GM18502 (cell line): ENCODE data around the gene R3HDM4.
"Not testable (repeated sequence)": the region's sequence is repeated elsewhere in the genome, so short reads cannot be mapped to it uniquely, and the experiment has no call there.

Experiments used
- ATAC-seq: cut with Tn5 transposase; IDR thresholded peaks from one replicate; pipeline ENCODE4 v1.9.1; 2021; ENCODE audit warnings: mild to moderate bottlenecking; ENCODE audit not compliant: unreplicated experiment, poor library complexity

R3HDM4 gene

DNA sequence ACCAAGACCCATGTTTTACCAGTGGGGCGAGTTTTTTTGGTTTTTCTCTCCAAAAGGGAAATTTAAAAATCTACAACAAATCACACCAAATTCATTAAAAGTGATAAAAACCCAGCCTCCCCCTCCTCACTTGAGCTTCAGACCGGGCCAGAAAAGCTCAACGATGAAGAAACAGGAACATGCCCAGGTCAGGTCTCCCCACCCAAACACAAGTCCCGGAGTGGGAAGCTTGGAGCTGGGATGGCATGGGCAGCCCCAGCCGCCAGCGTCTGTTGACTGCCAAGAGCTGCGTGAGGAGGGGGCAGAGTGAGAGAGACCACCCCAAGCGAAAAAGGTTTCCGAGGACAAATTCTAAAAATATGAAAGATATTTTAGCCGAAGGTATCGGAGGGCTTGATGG lies 16.0 kb downstream of the R3HDM4 start:
- ATAC-seq = no peak

DNA sequence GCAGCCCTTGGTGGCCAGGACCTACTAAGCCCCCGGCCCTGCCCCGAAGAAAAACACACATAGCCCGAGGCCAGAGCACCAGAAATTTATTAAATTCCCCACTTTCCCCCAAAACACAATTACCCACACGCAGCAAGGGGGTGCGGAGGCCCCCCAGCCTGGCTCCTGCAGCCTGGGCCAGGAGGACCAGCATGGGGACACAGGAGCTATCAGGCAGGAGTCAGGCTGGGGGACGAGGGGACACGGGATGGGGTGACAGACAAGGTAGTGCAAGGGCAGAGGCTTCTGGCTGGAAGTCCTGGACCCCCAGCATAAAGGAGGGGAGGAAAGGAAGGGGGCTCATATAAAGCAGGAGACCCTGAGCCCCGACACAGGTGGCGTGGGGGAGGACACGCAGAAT lies 16.6 kb downstream of the R3HDM4 start:
- ATAC-seq = no peak

DNA sequence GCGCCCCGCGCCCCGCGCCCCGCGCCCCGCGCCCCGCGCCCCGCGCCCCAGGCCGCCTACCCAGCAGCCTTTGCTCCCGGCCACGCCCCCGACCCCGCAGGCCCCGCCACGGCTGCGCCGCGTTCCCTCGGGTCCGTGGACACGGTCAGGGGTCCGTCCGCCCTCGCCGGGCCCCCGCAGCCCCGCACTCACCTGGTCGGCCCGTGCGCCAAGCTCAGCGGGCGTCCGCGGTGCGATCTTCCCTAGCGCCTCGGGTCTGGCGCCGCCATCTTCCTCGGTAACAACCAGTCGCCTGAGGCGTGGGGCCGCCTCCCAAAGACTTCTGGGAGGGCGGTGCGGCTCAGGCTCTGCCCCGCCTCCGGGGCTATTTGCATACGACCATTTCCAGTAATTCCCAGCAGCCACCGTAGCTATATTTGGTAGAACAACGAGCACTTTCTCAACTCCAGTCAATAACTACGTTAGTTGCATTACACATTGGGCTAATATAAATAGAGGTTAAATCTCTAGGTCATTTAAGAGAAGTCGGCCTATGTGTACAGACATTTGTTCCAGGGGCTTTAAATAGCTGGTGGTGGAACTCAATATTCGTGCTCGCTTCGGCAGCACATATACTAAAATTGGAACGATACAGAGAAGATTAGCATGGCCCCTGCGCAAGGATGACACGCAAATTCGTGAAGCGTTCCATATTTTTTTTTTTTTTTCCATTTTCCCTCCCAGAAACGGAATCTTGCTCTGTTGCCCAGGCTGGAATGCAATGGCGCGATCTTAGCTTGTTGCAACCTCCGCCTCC lies 19.9 kb downstream of the R3HDM4 start, which contains the start of the genes MED16 and RNU6-9:
MED16 (minus strand) TSS at position 294 of the 796 bp plus-strand sequence. CDS start 2,056 bp downstream, outside the sequence.
RNU6-9 (plus strand) TSS at position 591 of the 796 bp plus-strand sequence.
- peak; percentile 82 for ATAC-seq

DNA sequence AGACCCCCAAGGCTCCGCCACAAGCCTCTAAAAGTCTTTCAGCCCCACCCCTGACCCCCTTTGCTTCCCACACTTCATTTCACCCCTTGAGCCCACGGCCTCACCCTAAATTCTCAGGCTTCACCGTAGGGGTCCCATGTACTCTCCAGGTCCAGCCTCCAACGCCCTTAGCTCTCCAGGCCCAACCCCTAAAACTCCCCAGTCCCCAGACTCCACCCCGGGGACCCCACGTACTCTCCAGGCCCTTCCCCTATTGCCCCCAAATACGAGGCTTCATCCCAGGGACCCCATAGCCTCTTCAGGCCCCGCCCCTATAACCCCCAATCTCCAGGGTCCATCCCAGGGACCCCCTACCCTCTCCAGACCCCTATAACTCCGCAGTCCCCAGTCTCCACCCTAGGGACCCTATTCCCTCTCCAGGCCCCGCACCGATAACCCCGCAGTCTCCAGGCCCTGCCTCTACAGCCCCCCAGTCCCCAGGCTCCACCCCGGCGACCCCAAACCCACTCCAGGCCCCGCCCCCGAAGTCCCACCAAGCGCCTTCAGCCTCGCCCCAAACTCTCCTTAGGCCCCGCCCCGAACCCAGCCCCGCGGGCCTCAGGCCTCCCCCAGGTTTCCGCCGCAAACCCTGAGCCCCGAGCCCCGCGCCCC lies 20.7 kb downstream of the R3HDM4 start:
- peak; percentile 11 for ATAC-seq

DNA sequence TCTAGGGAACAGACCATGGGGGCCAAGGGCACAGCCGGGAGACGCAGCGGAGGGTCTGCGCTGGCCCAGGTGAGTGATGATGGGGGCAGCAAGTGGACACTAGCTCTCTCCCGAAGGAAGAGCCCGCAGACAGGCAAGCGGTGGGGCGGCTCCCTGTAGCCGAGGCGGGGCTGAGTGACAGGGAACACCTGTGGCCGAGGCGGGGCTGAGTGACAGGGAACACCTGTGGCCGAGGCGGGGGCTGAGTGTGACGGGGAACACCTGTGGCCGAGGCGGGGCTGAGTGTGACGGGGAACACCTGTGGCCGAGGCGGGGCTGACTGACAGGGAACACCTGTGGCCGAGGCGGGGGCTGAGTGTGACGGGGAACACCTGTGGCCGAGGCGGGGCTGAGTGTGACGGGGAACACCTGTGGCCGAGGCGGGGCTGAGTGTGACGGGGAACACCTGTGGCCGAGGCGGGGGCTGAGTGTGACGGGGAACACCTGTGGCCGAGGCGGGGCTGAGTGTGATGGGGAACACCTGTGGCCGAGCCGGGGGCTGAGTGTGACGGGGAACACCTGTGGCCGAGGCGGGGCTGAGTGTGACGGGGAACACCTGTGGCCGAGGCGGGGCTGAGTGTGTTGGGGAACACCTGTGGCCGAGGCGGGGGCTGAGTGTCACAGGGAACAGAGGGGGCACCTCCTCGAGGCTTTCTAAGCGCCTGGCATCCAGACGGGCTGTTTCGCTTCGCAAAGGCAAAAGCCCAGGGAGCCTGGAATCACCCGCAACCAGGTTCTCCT lies 21.4 kb downstream of the R3HDM4 start:
- ATAC-seq = not testable (repeated sequence)

DNA sequence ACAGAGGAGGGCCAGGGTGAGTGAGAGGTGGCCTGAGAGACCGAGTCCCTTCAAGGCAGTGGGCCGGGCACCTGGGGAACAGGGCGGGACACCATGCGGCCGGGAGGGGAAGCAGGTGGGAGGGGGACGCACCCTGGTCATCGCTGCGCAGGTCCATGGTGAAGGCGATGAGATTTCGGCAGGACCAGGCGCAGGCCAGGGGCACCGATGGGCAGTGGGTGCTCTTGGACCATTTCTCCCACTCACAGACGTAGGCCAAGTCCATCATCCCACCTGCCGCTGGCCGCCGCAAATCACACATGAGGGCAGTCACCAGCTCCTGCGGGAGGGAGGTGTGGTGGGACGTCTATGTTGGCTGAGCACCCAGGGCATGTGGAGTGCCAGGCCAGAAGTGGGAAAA lies 22.2 kb downstream of the R3HDM4 start:
- ATAC-seq = no peak

DNA sequence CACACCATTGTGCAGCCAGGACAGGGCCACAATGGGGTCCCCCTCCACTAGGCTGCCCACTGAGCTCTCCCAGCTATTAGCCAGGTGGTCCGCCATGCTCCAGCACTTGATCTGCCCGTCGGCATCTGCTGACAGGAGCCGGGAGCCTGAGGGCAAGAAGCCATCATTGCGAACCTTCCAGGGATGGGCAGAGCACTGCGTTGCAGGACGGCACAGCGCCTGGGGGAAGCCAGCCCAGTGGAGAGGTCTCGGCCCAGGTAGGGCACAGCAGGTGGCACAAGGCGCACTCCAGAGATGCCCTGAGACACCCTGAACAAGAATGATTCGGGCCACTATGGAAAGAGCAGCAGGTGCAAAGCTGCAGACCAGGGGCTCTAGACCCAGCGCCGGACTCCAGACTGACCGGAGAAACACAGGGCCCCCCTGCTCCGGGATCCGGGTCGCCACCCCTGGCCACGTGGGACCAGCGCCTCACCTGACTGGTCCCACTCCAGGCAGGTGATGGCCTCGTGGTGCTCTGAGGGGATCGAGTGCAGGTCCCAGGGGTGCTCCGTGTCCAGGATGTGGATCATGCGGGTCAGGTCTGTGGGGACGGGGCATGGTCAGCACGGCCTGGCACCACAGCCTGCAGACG lies 23.2 kb downstream of the R3HDM4 start:
- ATAC-seq = no peak

DNA sequence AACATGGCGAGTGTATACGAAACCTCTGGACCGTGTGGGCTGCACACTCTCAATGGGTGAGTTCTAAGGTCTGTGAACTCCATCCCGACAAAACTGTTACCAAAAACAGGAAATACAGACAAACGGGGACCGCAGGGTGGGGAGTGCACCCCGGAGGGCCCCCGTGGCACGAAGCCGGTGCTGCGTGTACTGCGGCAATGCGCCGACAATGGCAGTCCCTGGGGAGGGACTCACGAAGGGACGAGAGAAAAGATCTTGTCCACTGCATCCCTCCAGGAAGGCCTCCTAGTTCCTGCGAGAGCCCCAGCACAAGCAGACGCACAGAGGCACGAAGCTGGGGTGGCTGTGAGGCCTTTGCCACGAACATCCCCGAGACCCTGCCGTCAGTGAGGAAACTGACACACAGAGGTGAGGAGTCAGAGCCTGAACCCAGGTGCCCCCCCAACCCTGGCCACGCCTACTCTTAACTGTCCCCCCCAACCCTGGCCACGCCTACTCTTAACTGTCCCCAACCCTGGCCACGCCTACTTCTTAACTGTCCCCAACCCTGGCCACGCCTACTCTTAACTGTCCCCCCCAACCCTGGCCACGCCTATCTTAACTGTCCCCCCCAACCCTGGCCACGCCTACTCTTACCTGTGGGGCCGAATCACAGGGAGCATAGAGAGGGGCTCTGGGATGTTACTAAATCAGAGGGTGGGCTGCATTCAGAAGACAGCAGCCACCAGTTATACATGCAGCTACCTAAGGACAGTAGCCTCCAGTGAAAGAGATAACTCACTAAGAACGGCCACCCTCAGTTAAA lies 24.2 kb downstream of the R3HDM4 start:
- no peak for ATAC-seq

DNA sequence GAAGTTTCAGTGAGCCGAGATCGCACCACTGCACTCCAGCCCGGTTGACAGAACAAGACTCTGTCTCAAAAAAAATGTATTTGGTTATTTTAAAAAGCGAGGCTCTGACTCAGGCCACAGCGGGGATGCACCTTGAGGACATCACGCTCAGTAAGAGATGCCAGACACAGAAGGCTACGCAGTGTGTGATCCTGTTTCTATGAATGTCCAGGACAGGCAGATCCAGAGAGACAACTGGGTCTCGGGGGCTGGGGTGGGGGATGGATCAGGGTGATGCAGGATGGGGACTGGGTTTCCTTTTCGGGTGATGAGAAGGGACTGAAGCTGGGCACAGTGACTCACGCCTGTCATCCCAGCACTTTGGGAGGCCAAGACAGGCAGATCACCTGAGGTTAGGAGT lies 25.4 kb downstream of the R3HDM4 start:
- no peak for ATAC-seq

DNA sequence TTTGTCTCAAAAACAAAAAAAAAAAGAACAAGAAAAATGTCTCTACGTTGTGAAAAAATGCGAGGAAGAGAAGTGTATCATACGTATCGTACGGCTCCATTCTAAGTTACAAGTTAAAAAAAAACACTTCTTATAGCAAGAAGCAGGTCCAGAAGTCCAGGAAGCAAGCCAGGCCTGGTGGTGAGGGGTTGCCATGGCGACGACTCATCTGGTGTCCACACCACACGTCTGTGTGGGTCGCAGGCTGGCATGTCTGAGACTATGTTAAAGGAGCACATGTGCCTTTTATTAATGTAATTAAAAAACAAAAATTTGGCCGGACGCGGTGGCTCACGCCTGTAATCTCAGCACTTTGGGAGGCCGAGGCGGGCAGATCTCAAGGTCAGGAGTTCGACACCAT lies 25.9 kb downstream of the R3HDM4 start:
- no peak for ATAC-seq

DNA sequence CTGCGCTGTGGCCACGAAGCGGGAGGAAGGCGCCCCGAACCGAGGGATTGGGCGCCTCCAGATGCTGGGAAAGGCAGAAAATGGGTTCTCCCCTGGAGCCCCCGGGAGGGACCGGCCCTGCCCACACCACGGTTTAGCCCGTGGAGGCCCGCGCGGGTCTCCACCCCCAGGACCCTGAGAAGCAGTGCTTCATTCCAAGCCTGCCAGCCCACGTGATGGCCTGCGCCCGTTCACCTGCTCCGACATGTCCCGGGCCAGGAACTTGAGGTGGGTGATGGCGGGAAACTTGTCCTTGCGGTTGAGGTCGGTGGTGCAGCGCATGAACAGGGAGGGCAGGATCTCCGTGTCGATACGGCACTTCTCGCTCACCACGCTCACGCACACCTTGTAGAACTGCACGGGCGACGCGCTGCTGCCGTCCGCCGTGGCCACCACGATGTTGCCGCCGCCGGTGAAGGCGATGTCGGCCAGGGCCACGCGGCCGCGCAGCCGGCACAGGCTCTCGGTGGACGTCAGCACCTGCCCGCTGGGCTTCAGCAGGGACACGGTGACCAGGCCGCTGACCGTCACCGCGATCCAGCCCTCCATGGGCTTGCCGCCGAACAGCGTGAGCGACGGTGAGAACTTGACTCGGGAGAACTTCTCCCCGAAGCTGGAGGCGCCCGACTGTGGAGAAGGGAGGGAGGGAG lies 27.3 kb downstream of the R3HDM4 start:
- ATAC-seq = no peak

DNA sequence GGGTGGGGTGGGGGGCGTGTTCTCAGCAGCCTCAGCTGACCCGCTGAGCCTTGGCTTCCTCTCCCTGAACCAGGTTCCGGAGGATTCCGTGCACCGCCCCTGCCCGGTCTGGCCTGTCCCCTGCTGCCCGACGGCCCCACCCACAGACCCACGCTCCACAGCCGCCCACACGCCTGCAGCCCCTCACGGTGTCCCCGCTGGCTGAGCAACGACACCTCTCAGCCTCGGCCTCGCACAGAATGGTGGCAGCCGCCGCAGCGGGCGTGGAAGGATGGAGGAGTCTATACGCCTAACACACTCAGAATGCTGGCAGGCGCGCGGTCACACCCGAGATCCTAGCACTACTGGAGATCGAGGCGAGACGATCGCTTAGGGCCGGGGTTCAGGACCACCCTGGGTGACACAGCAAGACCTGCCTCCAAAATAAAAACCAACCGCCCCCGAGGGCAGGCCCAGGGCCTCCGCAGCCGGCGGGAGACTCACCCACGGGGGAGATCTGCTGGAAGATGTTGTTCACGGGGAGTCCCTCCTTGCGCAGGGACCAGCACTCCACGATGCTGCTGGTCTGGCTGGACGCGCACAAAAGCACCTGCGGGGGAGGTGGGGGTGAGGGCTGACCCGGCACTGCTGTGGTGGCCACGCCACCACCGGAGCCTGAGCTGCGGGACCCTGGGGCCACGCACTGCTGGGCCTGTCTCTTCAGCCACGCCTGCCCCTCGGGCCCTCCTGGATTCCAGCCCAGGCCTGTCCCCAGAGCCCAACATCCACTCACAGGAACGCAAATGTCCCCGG lies 28.4 kb downstream of the R3HDM4 start:
- ATAC-seq = no peak

DNA sequence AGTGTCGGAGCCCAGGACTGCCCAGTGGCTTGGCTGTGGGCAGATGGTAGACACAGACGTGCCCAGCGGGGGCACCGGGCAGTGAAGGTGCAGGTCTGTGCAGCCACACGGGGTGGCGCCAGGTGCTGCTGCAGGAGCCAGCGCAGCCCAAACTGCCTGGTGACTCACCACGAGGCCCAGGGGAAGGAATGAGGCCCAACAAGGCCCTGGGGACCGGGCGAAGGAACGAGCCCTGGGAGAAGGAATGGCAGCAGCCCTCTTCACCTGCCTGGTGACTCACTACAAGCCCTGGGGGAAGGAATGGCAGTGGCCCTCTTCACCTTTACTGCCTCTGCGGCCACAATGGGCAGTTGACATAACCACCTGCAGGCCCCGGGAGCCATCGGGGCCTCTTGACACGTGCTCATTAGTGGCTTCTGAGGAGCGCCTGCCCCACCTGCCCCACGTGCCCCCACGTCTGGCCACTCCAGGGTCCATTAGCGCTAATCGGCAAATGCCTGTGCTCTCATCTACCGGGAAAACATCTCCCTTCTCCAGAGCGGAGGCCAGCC lies 29.3 kb downstream of the R3HDM4 start:
- ATAC-seq = no peak

DNA sequence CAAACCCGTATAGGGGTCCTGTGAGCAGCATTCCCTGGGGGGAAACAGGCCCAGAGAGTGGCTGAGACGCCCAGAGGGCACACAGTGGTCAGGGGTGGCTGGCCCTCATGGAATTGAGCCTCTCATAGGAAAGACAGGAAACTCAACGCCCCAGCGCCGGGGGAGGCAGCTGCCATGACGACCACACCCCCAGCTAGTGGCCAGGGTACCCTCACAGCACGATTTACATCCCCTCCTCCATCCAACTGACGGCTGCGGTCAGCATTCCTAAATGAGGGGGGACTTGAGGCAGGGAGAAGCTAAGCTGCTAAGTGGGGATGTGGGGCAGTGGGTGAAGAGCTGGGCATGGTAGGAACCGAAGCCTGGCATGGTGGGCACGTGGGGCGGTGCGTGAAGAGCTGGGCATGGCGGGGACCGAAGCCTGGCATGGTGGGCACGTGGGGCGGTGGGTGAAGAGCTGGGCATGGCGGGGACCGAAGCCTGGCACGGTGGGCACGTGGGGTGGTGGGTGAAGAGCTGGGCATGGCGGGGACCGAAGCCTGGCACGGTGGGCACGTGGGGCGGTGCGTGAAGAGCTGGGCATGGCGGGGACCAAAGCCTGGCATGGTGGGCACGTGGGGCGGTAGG lies 30.0 kb downstream of the R3HDM4 start:
- ATAC-seq = no peak

DNA sequence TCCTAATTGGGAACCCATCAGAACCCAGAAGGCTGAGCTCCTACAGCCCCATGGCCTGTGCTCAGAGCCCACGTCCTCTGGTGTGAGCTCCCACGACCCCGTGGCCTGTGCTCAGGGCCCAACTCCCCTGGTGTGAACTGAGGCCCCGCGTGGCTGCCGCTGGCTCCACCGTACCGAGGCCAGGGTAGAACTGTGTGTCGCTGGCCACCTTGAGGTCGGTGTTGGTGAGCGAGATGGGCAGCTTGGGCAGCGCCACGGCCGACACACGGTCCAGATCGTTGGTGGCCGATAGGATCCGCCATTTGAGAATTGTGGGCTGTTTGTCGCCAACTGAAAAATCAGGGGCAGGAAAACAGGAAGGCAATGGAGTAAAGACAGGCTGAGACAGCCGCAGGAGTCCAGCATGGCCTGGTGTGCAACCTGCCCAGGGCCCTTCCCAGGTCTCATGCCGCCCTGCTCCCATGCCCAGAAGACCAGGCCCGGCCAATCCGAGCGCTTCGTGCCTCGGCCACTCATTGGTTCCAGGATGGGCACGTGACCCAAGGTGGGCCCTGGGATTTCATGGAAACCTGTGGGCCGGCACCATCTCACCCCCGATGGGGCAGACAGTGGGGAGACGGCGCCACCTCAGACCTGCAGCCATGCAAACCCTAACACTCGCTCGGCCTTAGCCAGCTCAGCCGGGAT lies 31.5 kb downstream of the R3HDM4 start:
- no peak for ATAC-seq

DNA sequence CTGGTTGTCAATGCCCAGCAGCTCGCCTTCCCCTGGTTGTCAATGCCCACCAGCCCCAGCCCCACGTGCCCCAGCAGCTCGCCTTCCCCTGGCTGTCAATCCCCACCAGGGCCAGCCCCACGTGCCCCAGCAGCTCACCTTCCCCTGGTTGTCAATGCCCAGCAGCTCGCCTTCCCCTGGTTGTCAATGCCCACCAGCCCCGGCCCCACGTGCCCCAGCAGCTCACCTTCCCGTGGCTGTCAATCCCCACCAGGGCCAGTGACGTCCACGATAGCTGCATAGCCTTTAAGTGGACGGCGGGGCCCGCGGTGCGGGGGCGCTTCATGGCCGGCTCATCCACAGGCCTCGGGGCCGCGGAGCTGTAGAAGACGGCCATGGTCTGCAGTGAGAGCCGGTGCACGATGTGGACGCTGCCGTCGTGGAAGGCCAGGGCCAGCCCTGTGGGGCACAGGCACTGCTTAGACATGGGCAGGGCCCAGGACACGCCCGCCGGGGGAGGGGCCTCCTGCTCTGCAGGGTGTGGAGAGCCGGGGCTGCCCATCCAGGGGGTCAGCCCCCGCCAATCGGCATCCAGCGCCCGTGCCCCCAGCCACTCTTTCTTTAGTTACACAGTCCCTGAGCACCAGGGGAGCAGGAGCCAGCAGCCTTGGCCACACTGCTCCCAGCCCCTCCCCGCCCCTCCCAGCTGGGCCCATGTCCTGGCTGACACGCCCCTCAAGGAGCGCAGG lies 33.1 kb downstream of the R3HDM4 start:
- ATAC-seq = no peak
